HT-29 (cell line): ENCODE data around the gene CCDC86. TPM values are rescaled to one million over a fixed set of nuclear protein-coding genes. Genes with fewer than 3 reads are reported as not detected.

Source experiments
- DNase-seq: peaks from one replicate; pipeline ENCODE4 v3.0.0-alpha.2; 2015; ENCODE audit warnings: low spot score
- total RNA-seq: library from RNA; depleted of rRNA; stranded (reverse); fragments of >200 nt; shearing (Covaris generic); gene quantifications from 2 replicates; pipeline ENCODE4 v1.2.3, GENCODE V29; 2014

CCDC86 gene
- total RNA-seq, 1 experiment from 2014 or later, result 60.6 TPM

DNA sequence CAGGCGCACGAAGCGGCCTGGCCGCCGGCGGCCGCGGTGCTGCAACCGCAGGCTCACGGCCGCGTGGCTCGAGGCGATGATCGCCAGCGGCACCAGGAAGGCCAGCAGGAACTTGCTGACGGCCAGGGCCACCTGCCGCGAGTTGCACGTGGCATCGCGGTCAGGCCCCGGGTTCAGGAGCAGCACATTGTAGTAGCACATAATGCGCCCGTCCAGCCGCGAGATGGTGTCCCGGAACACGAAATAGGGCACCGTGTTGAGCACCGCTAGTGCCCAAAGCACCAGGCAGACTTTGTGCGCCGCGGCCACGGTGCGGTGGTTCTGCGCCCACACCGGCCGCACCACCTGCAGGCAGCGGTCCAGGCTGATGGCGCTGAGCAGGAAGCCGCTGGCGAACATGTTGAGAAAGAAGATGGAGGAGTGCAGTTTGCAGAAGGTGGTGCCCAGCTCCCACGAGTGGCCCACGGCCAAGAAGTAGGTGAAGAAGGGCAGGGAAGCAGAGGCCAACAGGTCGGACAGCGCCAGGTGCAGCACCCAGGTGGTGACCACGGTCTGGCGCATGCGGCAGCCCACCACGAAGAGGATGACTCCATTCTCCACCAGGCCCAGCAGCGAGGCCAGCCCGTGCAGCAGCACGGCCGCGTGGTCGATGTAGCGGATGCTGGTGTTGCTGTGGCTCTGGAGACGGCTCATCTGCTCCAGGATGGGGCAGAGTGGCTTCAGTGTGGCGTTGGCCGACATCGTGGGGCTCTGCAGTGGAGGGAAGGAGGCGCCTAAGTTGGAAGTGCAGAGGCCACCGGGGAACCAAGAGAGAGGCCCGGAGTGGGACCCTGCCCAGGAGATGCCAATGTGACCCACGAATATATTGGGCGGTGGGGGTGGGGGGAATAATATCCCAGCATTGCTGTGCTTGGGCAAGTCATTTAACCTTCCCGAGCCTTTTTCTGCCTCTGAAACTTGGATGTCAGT is 11.4 kb downstream of the CCDC86 start:
- DNase-seq, result no peak

DNA sequence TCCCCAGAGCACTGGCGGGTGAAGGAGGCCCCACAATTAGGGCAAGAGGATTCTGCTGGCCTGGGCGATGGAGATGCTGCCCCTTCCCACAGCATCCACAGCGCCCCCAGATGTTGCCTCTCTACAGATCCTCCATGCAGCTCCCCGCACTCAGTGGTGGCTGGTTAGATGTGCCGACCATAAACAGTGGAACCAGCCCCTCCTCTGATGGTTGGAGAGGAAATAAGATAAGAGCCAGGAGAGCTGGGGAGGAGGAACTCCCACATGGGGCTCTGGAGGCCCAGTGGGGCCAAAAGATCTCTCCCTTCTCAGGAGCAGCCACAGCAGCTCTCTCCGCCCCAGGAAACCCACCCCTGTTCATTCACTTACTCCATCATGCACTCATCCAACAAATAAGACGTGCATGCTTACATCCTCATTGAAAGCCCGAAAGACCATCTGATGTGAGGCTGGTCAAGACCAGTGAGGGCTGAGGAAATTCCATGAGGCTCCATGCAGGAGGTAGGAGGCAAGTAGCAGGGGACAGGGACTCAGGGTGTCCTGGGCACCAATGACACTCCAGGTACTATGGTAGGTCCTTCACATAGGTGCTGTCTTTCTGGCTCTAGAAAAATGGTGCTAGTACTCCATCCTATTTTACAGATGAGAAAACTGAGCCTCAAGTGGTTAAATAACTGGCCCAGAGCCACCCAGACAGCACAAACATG is 12.4 kb downstream of the CCDC86 start:
- no peak for DNase-seq

DNA sequence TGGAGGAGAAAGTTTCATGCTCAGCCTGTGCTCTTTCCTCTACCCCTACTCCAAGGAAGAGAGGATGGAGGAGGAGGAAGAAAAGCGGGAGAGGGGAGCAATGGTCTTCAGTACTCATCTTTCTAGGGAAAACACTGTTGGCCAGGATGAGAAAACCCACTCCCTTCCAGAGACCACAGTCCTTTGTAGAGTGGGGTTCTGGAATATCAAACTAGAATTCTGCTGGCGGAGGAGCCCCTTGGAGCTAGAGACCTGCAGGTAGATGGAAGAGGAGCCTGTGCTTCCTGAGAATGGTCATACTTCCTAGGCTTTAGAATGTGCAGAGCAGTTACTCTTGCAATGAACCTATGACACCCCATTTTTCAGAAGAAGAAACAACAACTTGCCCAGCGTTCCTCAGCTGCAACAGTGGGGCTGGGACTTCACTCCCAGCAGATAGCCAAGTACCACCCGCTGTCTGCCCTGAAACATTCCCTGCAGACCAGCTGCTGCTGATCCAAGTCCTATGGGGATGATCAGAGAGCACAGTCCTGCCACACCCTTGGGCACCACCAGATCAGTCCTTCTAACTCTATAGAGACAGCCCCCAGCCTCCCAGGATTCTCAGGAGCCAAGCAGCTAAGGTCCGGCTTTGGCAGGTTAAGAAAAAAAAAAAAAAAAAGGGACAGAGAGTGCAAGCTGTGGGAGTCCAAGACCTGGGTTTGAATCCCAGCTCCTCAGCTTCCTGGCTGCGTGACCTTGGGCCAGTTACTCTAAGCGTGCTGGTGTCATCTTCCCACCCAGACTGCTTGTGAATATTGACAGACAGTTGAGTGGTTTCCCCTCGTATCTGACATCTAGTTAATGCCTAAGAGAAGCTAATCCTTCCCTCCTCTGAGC is 13.2 kb downstream of the CCDC86 start:
- no peak for DNase-seq

DNA sequence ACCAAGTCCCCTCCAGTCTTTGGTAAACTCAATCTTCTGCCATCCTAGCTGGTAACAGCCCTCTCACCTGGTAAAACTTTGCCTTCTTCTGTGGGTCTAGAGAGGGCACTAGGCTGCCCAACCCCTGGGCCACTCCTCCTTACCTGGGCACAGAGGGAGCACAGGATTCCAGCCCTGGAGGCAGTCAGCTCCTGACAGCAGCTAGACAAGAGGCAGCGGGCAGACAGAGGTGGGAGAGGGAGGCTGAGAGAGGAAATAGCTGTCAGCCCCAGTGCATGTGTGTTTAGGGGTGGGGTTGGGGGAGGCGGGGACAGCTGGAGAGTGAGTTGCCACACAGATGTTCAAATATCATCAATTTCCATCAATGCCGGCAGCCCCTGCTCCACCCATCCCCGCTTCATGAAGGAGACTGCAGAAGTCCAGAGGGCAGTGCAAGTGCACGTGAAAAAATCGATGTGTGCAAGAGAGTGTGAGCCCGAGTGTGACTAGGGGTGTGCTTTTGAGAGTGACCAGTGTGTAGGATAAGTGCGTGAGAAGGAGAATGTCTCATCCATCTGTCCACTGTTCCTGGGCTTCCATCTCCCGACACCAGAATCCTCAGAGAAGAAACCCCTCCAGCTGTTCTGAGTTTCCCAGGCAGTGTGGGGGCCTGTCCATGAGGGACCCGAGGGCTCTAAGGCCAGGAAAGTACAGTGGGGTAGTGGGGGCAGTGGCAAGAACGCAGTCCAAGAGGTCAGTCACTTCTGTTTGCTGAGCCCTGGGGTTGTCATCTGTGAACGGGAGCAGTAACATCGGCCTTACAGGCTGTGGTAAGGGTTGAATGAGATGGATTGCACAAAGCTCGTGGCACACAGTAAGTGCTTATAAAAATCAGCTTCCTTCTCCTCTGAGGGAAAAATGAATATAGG is 14.1 kb downstream of the CCDC86 start, which contains the start of gene PTGDR2:
Gene PTGDR2, minus strand, starts transcription at position 225 of the 908 bp plus-strand sequence. CDS start 2,228 bp downstream, outside the sequence.
- DNase-seq, result no peak

DNA sequence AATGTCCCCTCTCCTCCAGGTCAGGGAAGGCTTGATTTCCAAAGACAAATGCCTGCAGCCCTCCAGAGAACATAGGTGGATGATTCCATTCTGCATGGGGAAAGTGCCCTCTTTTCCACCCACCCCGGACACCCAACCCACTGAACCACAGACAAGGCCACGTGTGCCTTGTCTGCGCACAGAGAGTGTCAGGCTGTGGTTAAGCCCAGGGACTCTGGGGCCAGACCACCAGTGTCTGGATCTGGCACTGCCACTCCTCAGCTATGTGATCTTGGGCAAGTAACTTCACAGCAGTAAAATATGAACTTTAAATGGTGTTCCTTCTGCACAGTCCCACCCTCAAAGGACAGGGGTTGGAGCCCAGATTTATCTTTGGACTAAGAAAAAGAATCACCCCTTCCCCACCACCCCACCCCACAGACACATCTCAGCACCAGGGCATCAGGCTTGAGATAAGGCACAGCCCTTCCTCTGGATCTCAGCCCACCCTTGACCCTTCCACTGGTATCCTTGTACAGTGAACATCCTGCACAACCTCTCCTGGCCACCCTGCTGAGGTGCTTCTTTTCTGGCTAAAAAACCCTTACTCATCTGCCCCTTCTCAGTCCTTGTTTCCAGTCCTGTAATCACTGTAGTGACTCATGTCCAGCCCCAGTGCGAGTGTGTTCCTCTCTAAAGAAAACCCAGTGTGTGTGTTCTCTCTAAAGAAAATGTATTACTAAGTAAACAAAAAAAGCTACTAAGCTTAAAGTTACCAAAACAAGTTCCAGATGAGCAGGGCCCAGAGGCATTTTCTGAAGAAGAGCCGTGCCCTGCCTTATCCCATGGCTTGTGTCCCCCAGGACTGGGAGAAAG is 15.7 kb downstream of the CCDC86 start:
- no peak for DNase-seq

DNA sequence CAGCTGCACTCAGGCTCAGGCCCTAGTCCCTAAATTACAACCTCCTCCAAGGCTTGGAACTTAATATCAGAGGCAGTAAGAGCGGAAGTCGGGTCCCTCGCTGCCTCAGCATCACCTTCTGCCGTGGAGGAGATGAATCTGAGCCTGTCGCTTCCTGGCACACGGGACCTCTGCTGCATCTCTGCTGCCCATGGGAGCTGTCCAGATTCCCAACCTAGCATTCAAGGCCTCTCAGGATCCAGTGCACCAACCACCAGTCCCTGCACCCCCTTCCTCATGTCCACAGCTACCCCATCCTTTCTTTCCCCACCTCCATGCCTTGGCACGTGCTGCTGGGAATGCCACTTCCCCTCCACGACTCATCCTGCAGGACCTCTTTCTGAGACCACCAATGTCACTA is 16.3 kb downstream of the CCDC86 start:
- DNase-seq, result no peak

DNA sequence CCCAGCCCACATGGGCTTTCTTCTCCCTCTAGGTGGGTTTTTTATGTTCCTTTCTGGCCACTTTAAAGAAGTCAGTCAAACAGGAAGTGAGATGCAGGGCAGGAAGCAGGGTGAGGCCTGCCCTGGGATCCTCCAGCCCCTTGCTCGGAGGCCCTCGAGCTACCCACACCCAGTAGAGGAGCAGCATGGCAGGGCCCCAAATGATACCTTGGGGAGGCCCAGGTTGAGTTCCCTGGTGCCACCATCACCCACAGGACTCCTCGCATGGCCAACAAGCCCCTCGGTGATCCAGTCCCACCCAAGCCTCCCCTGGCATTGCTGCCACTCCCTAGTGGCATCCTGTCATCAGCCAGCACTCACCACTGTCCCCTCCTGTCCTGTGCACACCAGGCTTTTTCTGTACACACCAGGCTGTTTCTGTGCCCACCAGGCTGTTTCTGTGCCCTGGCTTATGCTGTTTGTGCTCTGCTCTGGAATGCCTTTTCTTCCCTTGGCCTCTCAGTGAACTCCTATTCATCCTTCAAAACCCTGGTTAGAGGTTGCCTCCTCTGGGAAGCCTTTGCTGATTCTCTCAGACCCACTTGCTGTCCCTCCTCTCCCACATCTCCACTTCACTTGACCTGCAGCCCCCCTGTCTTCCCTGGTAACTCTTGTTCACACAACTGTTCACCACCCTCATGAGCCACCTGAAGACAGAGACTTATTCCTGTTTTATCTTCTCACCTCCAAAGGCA is 17.0 kb downstream of the CCDC86 start:
- no peak for DNase-seq

DNA sequence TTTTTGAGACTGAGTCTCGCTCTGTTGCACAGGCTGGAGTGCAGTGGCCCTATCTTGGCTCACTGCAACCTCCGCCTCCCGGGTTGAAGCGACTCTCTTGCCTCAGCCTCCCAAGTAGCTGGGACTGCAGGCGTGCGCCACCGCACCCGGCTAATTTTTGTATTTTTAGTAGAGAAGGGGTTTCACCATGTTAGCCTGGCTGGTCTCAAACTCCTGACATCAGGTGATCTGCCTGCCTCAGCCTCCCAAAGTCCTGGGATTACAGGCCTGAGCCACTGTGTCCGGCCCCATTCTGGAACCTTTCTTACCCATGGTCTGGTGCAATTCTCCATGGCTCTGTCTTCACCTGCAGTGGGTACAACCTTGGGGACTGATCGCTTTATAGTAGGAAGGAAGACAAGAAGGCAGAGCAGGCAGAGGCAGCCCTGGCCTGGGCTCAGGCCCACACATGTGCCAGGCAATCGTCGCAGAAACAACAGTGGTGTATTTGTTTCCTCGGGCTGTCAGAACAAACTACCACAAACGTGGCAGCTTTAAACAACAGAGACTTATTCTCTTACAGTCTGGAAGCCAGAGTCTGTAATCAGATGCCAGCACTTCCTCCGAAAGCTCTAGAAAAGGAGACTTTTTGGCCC is 17.8 kb downstream of the CCDC86 start:
- no peak for DNase-seq

DNA sequence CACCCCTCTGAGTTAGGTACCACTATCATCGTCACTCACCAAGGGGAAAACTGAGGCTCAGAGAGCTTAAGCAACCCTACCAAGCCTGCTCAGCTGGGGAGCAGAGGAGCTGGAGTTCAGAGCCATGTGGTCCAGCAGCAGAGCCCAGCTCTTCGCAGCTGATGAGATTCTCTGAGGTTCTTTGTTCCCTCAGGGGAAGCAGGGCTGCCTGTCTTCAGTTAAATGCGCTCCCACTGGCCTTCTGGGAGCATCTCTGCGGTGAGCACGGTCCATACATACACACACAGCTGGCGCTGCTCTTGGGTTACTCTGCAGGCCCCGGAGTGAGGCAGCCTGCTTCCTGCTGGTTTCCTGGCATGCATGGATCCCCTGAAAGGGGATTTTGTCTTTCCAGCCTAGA is 19.0 kb downstream of the CCDC86 start:
- DNase-seq, result no peak

DNA sequence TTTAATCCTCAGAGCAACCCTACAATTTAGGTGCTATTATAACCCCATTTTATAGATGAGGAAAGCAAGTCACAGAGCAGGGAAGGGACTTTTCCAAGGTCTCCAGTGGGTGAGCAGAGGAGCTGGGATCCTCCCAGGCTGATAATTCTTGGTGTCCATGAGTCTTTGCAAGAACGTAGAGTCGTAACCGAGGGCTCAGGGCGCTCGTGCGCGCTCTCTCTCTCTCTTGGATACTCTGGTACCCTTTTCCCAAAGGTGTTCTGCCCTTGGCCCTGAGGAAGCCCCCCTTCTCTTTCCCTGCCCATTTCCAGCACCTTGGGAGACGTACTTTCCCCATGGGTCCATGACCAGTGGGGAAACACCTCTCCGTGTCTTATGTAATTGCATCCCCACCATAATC is 20.3 kb downstream of the CCDC86 start:
- no peak for DNase-seq

DNA sequence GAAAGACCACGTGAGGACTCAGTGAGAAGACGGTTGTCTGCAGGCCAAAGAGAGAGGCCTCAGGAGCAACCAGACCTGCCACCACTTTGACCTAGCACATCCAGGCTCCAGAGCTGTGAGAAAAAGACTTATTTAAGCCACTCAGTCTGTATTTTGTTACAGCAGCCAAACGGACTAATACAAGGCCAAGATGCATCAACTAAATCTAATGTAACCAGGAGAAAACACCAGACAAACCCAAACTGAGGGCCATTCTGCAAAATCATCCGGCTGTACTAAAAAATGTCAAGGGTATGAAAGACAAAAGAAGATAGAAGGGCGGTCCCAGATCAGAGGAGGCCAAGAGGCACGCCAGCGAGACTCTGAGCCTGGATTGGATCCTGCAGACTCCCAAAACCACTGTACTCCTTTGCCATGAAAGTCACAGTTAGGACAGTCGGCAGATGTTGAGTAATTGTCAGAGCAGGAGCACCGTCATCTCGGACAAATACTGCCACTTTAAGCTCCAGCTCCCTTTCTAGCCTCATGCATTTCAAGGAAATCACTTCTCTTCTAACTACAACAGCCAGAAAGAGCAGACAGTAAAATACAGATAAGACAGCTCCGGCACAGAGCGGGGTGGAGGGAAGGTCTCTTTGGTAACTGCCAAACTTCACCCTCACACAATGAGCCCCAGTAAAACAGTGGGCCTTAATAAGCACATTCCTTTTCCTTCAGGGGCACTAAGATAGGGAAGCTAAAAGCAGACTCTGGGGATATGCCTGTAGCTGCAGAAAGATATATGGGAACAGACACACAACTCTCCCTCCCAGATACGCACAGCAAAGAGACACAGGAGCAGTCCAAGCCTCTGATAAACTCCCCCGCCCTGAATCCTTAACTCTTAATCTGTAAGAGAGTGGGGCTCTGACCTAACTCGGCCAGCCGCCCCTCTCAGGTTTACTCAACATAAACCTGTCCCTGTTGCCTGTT is 21.9 kb downstream of the CCDC86 start:
- DNase-seq, result no peak

DNA sequence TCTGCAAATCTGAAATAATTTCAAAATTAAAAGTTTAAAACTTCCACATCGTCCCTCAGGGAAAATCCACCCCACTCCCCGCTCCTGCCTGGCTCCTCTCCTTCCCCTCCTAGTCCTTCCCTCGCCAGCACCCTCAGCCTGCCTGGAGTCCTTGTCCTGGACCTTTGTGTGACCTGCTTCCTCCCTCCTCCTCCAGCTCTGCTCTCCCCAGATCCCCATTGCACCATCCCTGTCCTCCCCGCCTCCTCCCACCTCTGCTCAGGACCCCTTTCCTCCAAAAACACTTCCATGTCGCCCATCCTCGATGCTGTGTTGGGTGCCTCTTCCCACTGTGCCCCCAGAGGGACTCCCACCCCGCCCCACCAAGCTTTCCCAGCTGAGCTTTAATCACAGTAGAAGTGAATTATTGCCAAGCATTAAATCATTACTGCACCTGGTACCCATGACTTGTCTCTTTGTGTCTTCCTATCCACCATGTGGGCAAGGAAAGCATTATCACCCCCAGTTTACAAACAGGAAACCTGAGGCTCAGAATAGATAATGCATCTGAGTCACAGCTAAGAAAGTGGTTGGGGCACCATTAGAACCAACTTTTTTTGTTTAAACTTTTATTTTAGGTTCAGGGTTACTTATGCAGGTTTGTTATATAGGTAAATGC is 23.1 kb downstream of the CCDC86 start:
- no peak for DNase-seq

DNA sequence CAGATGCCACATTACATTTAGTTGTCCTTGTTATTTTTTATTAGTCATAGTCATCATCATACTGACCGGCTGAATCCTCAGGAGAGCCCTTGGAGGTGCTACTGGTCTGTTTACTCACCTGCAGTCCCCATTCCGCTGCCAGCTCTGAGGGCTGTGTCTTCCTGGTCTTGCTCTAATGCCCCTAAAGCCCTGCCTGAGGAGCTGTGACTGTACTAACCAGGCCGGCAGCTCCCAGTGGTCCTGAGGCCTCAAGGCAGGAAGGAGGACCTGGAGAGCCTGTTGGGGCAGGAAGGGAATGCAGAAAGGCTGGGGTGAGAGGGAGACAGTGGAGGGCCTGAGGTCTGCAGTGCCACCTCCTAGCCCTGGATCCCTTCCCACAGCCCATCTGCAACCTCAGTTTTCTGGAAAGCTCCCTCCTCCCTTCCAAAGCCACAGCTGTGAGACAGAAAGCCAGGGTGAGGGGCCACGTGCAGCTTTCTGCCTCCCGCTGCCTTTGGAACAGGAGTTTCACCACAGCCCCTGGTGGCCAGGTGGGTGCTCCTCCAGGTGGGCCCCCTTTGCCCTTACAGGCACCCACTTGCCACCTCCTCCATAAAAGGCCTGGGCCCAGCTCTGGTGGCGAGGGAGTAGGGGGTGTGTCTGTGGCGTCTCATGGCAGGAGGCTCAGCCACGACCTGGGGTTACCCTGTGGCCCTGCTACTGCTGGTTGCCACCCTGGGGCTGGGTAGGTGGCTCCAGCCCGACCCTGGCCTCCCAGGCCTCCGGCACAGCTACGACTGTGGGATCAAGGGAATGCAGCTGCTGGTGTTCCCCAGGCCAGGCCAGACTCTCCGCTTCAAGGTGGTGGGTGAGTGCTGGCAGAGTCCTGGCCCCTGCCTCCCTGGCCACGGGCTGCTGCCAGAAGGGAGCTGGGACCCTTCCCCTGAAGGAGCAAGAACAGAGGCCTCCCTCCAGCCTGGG is 25.3 kb downstream of the CCDC86 start, which contains the start of gene ZP1:
Gene ZP1, plus strand, starts transcription at position 632 of the 960 bp plus-strand sequence. Its CDS starts 20 bp downstream, at position 652.
- DNase-seq, result no peak

DNA sequence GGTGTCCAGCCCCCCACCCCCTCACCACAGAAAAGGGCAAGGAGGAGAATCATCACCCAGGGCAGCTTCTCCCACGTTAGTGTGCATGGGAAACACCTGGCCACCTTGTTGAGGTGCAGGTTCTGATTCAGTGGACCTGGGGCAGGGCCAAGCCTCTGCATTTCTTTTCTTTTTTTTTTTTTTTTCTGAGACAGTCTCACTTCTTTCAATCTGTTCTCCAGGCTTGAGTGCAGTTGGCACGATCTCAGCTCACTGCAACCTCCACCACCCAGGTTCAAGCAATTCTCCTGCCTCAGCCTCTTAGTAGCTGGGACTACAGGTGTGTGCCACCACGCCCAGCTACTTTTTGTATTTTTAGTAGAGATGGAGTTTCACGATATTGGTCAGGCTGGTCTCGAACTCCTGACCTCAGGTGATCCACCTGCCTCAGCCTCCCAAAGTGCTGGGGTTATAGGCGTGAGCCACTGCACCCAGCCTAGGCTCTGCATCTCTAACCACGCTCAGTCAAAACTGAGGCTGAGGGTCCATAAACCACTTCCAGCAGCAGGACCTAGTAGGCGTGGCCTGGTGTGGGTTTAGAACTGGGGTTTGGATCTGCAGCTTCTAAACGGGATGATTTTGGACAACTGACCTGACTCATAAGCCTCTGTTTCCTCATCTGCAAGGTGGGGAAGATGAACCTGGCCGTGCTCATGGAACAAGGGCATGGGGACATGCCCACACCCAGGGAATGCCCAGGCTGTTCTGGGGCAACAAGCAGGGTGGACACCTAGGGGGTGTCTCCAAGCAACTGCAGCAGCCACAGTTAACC is 26.2 kb downstream of the CCDC86 start:
- DNase-seq, result no peak
